ENCODE results near the gene TXNRD1.

Gene TXNRD1

GRCh38 chr12:104279164-104279563, 63.6 kb downstream of the TXNRD1 start:
- Histone ChIP-seq H3K27ac (no peak overlapping the region), H3K9me3 (no peaks in the 10 kb centered on the region), H3K4me3 (ENCODE audit: low read depth in 1 of 2, low read length in 1 of 2) (no peak overlapping the region), H3K4me1 (ENCODE audit: control insufficient read depth in 1 of 2, insufficient read depth in 1 of 2, low read depth in 1 of 2, low read length in 1 of 2) (peaks cover 8 to 9% of the 10 kb centered on the region in 2 experiments), H3K27me3 (no peaks in the 10 kb centered on the region), H3K36me3 (no peaks in the 10 kb centered on the region)
- no peak for TF ChIP-seq CTCF (IDR thresholded peaks at IDR 0.05)

- no peak overlapping the region for H3K27ac ChIP-seq
Observed at GRCh38 chr12:104280111-104280510, 64.5 kb downstream of the TXNRD1 start.

GRCh38 chr12:104280717-104281458, 65.3 kb downstream of the TXNRD1 start:
- Histone ChIP-seq H3K4me1 (ENCODE audit: control insufficient read depth in 1 of 2, insufficient read depth in 1 of 2, low read depth in 1 of 2, low read length in 1 of 2) (peaks cover 9% of the 10 kb centered on the region in 2 experiments), H3K27ac (no peak overlapping the region), H3K36me3 (no peaks in the 10 kb centered on the region), H3K27me3 (no peaks in the 10 kb centered on the region), H3K4me3 (ENCODE audit: low read depth in 1 of 2, low read length in 1 of 2) (no peak overlapping the region), H3K9me3 (no peaks in the 10 kb centered on the region)
- no peak for TF ChIP-seq CTCF (IDR thresholded peaks at IDR 0.05)

More at GRCh38 chr12:104280111-104280510, 64.5 kb downstream of the TXNRD1 start:
- TF ChIP-seq CTCF (IDR thresholded peaks at IDR 0.05), result no peak
- H3K4me1 ChIP-seq (ENCODE audit: control insufficient read depth in 1 of 2, insufficient read depth in 1 of 2, low read depth in 1 of 2, low read length in 1 of 2), result peaks cover 8 to 9% of the 10 kb centered on the region in 2 experiments
- H3K4me3 ChIP-seq (ENCODE audit: low read depth in 1 of 2, low read length in 1 of 2), result no peak overlapping the region
- H3K27me3 ChIP-seq, result no peaks in the 10 kb centered on the region
- no peaks in the 10 kb centered on the region for H3K9me3 ChIP-seq
- no peaks in the 10 kb centered on the region for H3K36me3 ChIP-seq

- Histone ChIP-seq H3K27me3 (no peaks in the 10 kb centered on the region), H3K4me3 (ENCODE audit: low read depth in 1 of 2, low read length in 1 of 2) (no peak overlapping the region), H3K9me3 (no peaks in the 10 kb centered on the region), H3K36me3 (no peaks in the 10 kb centered on the region), H3K27ac (no peak overlapping the region), H3K4me1 (ENCODE audit: control insufficient read depth in 1 of 2, insufficient read depth in 1 of 2, low read depth in 1 of 2, low read length in 1 of 2) (peaks cover 9 to 12% of the 10 kb centered on the region in 2 experiments)
- TF ChIP-seq CTCF (IDR thresholded peaks at IDR 0.05), result no peak
Observed at GRCh38 chr12:104281636-104282035, 66.1 kb downstream of the TXNRD1 start.

- TF ChIP-seq CTCF (IDR thresholded peaks at IDR 0.05), result no peak
Observed at GRCh38 chr12:104282109-104282508, 66.5 kb downstream of the TXNRD1 start.

More at GRCh38 chr12:104282109-104282508, 66.5 kb downstream of the TXNRD1 start:
- H3K36me3 ChIP-seq, result no peaks in the 10 kb centered on the region
- no peak overlapping the region for H3K27ac ChIP-seq
- peaks cover 12 to 13% of the 10 kb centered on the region in 2 experiments for H3K4me1 ChIP-seq (ENCODE audit: control insufficient read depth in 1 of 2, insufficient read depth in 1 of 2, low read depth in 1 of 2, low read length in 1 of 2)
- H3K27me3 ChIP-seq, result no peaks in the 10 kb centered on the region
- H3K9me3 ChIP-seq, result no peaks in the 10 kb centered on the region
- H3K4me3 ChIP-seq (ENCODE audit: low read depth in 1 of 2, low read length in 1 of 2), result no peak overlapping the region

Measured in neutrophil (primary cell).